CD4-positive, CD25-positive, alpha-beta regulatory T cell (primary cell): Measurements from ENCODE around the gene FARP2. TPM values are rescaled to one million over a fixed set of nuclear protein-coding genes. Genes with fewer than 3 reads are reported as not detected.
A peak's percentile ranks its signal among the peaks of the same experiment; 100 is the strongest.
"Not testable (repeated sequence)": the region's sequence is repeated elsewhere in the genome, so short reads cannot be mapped to it uniquely, and the experiment has no call there.

Experiments
- ATAC-seq, 2 donors: fragments of 150-1000 bp; cut with Tn5 transposase; one replicate each; pipeline ENCODE4 v1.10.0; 2021; ENCODE audit warnings: low read depth in 2 of 2, moderate number of reproducible peaks in 2 of 2, moderate library complexity in 1 of 2
- DNase-seq, 3 donors: peaks; one replicate each; pipeline versions ENCODE4 v3.0.0 to v3.0.0-alpha.2; 2012 to 2022; ENCODE audit warnings: mixed read lengths in 1 of 3
- H3K27ac ChIP-seq: one replicate; pipeline ENCODE4 v1.7.0; 2013; ENCODE audit warnings: mild to moderate bottlenecking, low read length; ENCODE audit not compliant: insufficient read depth, poor library complexity, severe bottlenecking
- H3K27me3 ChIP-seq: one replicate; pipeline ENCODE4 v1.7.0; 2013; ENCODE audit warnings: low read length; ENCODE audit not compliant: control insufficient read depth, insufficient read depth
- H3K36me3 ChIP-seq: one replicate; pipeline ENCODE4 v1.7.0; 2013; ENCODE audit warnings: mild to moderate bottlenecking, low read length, moderate library complexity; ENCODE audit not compliant: control insufficient read depth, insufficient read depth
- H3K4me1 ChIP-seq: 2 replicates; pipeline ENCODE4 v1.7.0; 2013; ENCODE audit warnings: mild to moderate bottlenecking, low read length; ENCODE audit not compliant: insufficient read depth, control insufficient read depth, poor library complexity, severe bottlenecking
- H3K4me3 ChIP-seq: one replicate; pipeline ENCODE4 v1.7.0; 2013; ENCODE audit warnings: low read depth, mild to moderate bottlenecking, low read length, moderate library complexity
- H3K9me3 ChIP-seq, 2 experiments: 1 replicate in 1 of 2; 2 replicates in 1 of 2; pipeline ENCODE4 v1.7.0; 2013; ENCODE audit warnings: low read length in 2 of 2, mild to moderate bottlenecking in 1 of 2, moderate library complexity in 1 of 2; ENCODE audit not compliant: control insufficient read depth in 2 of 2
- H3K27ac Mint-ChIP-seq, 3 donors: one replicate each; pipeline ENCODE4 v1.8.0; 2020 to 2022; ENCODE audit warnings: mild to moderate bottlenecking in 3 of 3, mixed read lengths in 3 of 3, moderate library complexity in 2 of 3
- H3K27me3 Mint-ChIP-seq: one replicate; pipeline ENCODE4 v1.8.0; 2022; ENCODE audit warnings: mild to moderate bottlenecking, mixed read lengths
- H3K36me3 Mint-ChIP-seq: one replicate; pipeline ENCODE4 v1.8.0; 2020; ENCODE audit warnings: mixed read lengths
- H3K4me1 Mint-ChIP-seq, 4 donors: one replicate each; pipeline ENCODE4 v1.8.0; 2020 to 2022; ENCODE audit warnings: mixed read lengths in 4 of 4, mild to moderate bottlenecking in 1 of 4
- H3K4me3 Mint-ChIP-seq, 4 donors: one replicate each; pipeline ENCODE4 v1.8.0; 2020 to 2022; ENCODE audit warnings: mild to moderate bottlenecking in 4 of 4, mixed read lengths in 4 of 4, moderate library complexity in 3 of 4
- H3K9me3 Mint-ChIP-seq, 7 donors: one replicate each; pipeline ENCODE4 v1.8.0; 2020 to 2022; ENCODE audit warnings: mixed read lengths in 7 of 7, mild to moderate bottlenecking in 3 of 7, moderate library complexity in 2 of 7
- polyA plus RNA-seq, 4 donors: library from polyadenylated mRNA; unstranded; fragments of 300-500 nt; fragmentation: Illumina TruSeq; gene quantifications; one replicate each; pipeline ENCODE4 v1.2.3, GENCODE V29; 2021
- total RNA-seq: library from RNA; stranded (reverse); gene quantifications from one replicate; pipeline ENCODE4 v1.2.3, GENCODE V29; 2022

Gene FARP2
- total and polyA plus RNA-seq, 5 donors from 2014 or later, result 3.0 to 34.9 (median 7.4) TPM

DNA sequence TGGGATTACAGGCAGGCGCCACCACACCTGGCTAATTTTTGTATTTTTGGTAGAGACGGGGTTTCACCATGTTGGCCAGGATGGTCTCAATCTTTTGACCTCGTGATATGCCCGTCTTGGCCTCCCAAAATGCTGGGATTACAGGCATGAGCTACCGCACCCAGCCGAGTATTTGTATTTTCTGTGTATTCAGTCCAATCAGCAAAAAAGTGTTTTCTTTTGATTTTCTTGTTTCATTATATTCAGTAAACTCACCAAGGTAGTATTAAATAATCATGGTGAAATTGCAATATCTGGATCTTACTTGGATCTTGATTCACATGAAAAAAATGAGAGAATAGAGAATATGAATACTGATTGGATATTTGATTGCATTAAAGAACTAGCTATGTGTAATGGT, 37.3 kb upstream of the FARP2 start:
- not testable (repeated sequence) for H3K27me3 ChIP-seq, ATAC-seq, H3K27ac ChIP-seq, H3K27me3 Mint-ChIP-seq, DNase-seq, H3K9me3 ChIP-seq, H3K36me3 ChIP-seq, H3K9me3 Mint-ChIP-seq
- Mint-ChIP-seq H3K36me3 (peaks cover 18% of the 10 kb centered on the region), H3K27ac (peak overlapping the region in 1 of 3 donors; percentile 99), H3K4me3 (peak overlapping the region in 3 of 4 donors; percentile 95 to 100 (median 99)), H3K4me1 (peaks cover 47 to 80% (median 58%) of the 10 kb centered on the region in 4 donors)
- peak overlapping the region; percentile 45 for H3K4me3 ChIP-seq
- peaks cover 67% of the 10 kb centered on the region for H3K4me1 ChIP-seq

DNA sequence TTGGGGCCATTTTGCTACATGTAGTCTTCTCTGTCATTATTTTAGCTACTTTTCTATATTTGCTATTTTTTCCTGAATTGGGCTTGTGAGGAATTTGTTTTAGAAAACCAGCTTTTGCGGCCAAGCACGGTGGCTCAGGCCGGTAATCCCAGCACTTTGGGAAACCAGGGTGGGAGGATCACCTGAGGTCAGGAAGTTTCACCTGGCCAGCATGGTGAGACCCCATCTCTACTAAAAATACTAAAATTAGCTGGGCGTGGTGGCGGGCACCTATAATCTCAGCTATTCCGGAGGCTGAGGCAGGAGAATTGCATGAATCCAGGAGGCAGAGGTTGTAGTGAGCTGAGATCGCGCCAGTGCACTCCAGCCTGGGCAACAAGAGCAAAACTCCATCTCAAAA, 35.7 kb upstream of the FARP2 start:
- H3K4me1 Mint-ChIP-seq, result peaks cover 53 to 85% (median 64%) of the 10 kb centered on the region in 4 donors
- H3K27ac Mint-ChIP-seq, result peak overlapping the region; percentile 7 to 99 (median 21)
- no peak for DNase-seq
- H3K4me3 Mint-ChIP-seq, result peak overlapping the region; percentile 18 to 99 (median 78)
- H3K9me3 Mint-ChIP-seq, result no peaks in the 10 kb centered on the region
- Histone ChIP-seq H3K4me1 (peaks cover 57% of the 10 kb centered on the region), H3K4me3 (peak overlapping the region; percentile 38), H3K27ac (no peak overlapping the region), H3K27me3 (no peaks in the 10 kb centered on the region), H3K9me3 (no peaks in the 10 kb centered on the region), H3K36me3 (peaks cover 10% of the 10 kb centered on the region)
- no peak for ATAC-seq
- peaks cover 5% of the 10 kb centered on the region for H3K27me3 Mint-ChIP-seq
- H3K36me3 Mint-ChIP-seq, result peaks cover 23% of the 10 kb centered on the region

DNA sequence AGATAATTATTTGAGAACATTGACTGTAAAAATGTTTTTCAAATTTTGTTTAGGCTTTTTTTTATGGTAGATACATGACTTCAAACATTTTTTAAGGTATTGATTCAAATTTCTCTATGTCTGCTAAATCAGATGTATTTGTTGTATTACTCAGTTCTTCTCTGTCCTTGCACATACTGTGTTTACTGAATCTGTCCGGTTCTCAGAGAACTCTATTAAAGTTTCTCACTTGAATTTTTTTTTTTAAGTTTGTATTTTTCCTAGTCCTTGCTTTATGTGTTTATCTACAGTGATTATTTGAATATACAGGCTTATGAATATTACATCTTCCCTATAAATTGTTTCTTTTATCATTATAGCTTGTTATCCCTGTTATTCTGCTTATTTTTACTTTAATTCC, 35.1 kb upstream of the FARP2 start:
- Mint-ChIP-seq H3K27me3 (no peaks in the 10 kb centered on the region), H3K36me3 (peaks cover 23% of the 10 kb centered on the region), H3K4me3 (peak overlapping the region; percentile 2 to 99 (median 28)), H3K27ac (peak overlapping the region in 1 of 3 donors; percentile 99), H3K9me3 (no peaks in the 10 kb centered on the region), H3K4me1 (peaks cover 53 to 85% (median 64%) of the 10 kb centered on the region in 4 donors)
- ATAC-seq, result no peak
- Histone ChIP-seq H3K36me3 (peaks cover 16% of the 10 kb centered on the region), H3K4me1 (peaks cover 57% of the 10 kb centered on the region), H3K9me3 (no peaks in the 10 kb centered on the region), H3K27me3 (no peaks in the 10 kb centered on the region), H3K27ac (no peak overlapping the region), H3K4me3 (peak overlapping the region; percentile 8)
- no peak for DNase-seq

DNA sequence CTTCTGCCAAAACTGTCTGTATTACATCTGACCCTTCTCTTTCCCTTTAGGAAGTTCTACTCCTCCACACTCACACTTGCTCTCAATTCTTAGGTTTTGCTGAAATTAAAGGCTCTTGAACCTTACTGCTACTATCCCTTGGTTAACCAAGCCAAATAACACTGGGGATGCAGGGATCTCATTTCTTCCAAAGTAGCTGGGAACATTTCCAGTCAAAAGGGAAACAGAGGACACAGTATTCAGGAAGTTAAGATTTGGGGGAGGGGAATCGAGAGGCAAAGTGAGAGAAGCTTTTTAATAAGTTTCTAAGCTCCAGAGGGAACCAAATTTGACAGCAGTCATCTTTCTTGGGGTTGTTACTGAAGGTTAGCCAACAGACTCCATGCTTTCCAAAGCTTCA, 34.2 kb upstream of the FARP2 start:
- H3K9me3 Mint-ChIP-seq, result no peaks in the 10 kb centered on the region
- peak overlapping the region in 1 of 3 donors; percentile 10 for H3K27ac Mint-ChIP-seq
- peaks cover 50% of the 10 kb centered on the region for H3K4me1 ChIP-seq
- peaks cover 22% of the 10 kb centered on the region for H3K36me3 ChIP-seq
- no peaks in the 10 kb centered on the region for H3K27me3 Mint-ChIP-seq
- no peak overlapping the region for H3K27ac ChIP-seq
- no peaks in the 10 kb centered on the region for H3K9me3 ChIP-seq
- peaks cover 24% of the 10 kb centered on the region for H3K36me3 Mint-ChIP-seq
- no peaks in the 10 kb centered on the region for H3K27me3 ChIP-seq
- H3K4me1 Mint-ChIP-seq, result peaks cover 51 to 77% (median 62%) of the 10 kb centered on the region in 4 donors
- peak overlapping the region; percentile 7 for H3K4me3 ChIP-seq
- ATAC-seq (no peak), DNase-seq (no peak)
- H3K4me3 Mint-ChIP-seq, result peak overlapping the region in 2 of 4 donors; percentile 16 to 19

DNA sequence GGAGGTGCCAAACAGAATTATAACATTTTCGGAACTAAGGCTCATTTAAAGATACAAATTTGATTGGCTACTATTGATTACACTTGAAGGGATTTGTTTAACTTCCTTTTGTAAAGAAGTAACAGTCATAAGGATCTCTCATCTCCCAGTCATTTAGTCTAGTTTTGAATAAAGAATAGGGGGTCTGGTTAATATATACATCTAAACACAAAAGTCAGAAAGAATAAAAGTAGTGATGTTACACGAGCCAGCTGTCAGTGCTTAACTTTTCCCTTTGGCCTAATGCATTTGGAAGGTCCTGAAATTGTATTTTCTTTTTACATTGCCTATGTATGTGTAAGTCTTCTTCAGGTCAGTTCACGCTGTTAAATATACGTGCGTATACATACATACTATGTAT, 32.3 kb upstream of the FARP2 start:
- H3K4me1 Mint-ChIP-seq, result peaks cover 38 to 62% (median 51%) of the 10 kb centered on the region in 4 donors
- DNase-seq, result no peak
- Histone ChIP-seq H3K4me3 (no peak overlapping the region), H3K4me1 (peaks cover 31% of the 10 kb centered on the region), H3K9me3 (no peaks in the 10 kb centered on the region), H3K27ac (no peak overlapping the region), H3K27me3 (no peaks in the 10 kb centered on the region), H3K36me3 (peaks cover 34% of the 10 kb centered on the region)
- no peak for ATAC-seq
- peak overlapping the region in 1 of 4 donors; percentile 52 for H3K4me3 Mint-ChIP-seq
- peaks cover 0 to 2% (median 0%) of the 10 kb centered on the region in 7 donors for H3K9me3 Mint-ChIP-seq
- peaks cover 31% of the 10 kb centered on the region for H3K36me3 Mint-ChIP-seq
- peak overlapping the region in 2 of 3 donors; percentile 18 to 24 for H3K27ac Mint-ChIP-seq
- H3K27me3 Mint-ChIP-seq, result no peaks in the 10 kb centered on the region

DNA sequence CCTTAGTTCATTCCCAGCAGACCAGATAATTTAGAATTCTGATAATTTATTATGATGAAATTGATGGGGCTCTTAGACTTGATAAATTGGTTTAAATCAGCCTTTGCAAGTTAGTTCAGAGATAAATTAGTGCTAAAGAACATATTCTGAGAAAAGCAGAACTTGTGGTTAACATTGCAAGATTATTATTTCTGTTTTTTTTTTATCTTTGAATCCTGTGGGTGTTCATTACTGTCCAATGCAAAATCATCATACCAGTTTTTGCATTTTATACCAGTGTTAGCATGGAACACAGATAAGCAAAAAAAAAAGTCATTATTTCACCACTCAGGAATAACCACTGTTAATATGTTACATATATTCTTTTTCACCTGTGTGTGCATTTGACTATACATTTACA, 31.3 kb upstream of the FARP2 start:
- no peaks in the 10 kb centered on the region for H3K9me3 ChIP-seq
- Mint-ChIP-seq H3K36me3 (peaks cover 36% of the 10 kb centered on the region), H3K9me3 (peaks cover 0 to 2% (median 0%) of the 10 kb centered on the region in 7 donors), H3K27me3 (no peaks in the 10 kb centered on the region), H3K4me1 (peaks cover 34 to 52% (median 47%) of the 10 kb centered on the region in 4 donors), H3K4me3 (no peak overlapping the region), H3K27ac (peak overlapping the region in 1 of 3 donors; percentile 67)
- H3K27ac ChIP-seq, result no peak overlapping the region
- no peak for DNase-seq
- H3K36me3 ChIP-seq, result peaks cover 40% of the 10 kb centered on the region
- no peak overlapping the region for H3K4me3 ChIP-seq
- H3K4me1 ChIP-seq, result peaks cover 22% of the 10 kb centered on the region
- H3K27me3 ChIP-seq, result no peaks in the 10 kb centered on the region
- no peak for ATAC-seq

DNA sequence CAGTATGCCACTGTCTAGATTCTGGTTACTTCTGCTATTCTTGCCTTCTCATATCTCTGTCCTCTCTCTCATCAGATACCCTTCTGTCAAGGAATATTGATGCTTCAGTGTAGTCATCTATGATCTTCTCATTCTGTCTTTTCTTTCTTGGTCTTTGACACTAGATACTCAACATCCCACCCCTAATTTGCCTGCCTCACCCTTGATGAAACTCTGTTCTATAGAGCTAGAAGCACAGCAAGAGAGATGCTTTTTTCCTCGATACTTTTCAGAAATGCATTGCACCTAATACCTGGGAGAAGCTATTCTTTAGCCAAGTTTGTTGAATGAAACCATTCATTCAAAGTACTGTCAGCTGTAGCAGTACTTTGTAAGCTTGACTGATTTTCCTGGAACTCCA, 30.8 kb upstream of the FARP2 start:
- no peaks in the 10 kb centered on the region for H3K9me3 ChIP-seq
- H3K4me3 ChIP-seq, result no peak overlapping the region
- DNase-seq (no peak), ATAC-seq (no peak)
- Mint-ChIP-seq H3K4me3 (no peak overlapping the region), H3K9me3 (peaks cover 0 to 2% (median 0%) of the 10 kb centered on the region in 7 donors), H3K36me3 (peaks cover 33% of the 10 kb centered on the region), H3K27ac (peak overlapping the region in 1 of 3 donors; percentile 17), H3K4me1 (peaks cover 32 to 47% (median 42%) of the 10 kb centered on the region in 4 donors), H3K27me3 (no peaks in the 10 kb centered on the region)
- no peaks in the 10 kb centered on the region for H3K27me3 ChIP-seq
- peaks cover 45% of the 10 kb centered on the region for H3K36me3 ChIP-seq
- peaks cover 17% of the 10 kb centered on the region for H3K4me1 ChIP-seq
- no peak overlapping the region for H3K27ac ChIP-seq
